GM19238 (cell line): ENCODE data around the gene C10orf90.
"Not testable (repeated sequence)": the region's sequence is repeated elsewhere in the genome, so short reads cannot be mapped to it uniquely, and the experiment has no call there.

Experiments used
- DNase-seq: peaks from one replicate; pipeline ENCODE4 v3.0.0; 2011; ENCODE audit warnings: low spot score; ENCODE audit not compliant: insufficient read length

C10orf90 gene

DNA sequence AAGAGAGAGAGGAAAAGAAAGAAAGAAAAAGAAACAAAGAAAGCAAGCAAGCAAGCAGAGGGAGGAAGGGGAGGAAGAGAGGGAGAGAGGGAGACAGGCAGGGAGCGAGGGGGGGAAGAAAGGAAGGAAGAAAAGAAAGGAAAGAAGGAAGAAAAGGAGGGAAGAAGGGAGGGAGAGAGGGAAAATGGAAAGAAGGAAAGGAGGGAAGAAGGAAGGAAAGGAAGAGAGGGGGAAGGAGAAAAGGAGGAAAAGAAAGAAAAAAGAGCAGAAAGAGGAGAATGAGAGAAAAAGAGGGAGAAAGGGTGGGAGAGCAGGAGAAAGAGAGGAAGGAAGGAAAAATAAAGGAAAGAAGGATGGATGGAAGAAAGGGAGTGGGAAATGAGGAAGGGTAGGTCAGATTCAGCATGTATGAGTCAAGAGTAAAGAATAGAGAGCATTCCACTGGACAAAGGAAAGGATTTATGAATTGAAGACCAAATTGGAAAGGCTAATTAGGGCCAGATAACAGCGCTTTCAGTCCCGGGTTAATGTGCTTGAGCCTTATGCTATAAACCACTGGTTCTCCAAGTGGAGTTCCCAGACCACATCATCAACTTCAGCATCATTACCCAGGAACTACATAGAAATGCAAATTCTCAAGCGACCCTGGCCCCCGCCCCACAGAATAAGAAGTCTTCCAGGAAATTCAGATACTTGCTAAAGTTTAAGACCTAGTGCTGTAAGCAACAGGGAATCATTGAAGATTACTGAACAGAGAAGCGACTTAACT, 85.1 kb downstream of the C10orf90 start:
- DNase-seq: no peak

DNA sequence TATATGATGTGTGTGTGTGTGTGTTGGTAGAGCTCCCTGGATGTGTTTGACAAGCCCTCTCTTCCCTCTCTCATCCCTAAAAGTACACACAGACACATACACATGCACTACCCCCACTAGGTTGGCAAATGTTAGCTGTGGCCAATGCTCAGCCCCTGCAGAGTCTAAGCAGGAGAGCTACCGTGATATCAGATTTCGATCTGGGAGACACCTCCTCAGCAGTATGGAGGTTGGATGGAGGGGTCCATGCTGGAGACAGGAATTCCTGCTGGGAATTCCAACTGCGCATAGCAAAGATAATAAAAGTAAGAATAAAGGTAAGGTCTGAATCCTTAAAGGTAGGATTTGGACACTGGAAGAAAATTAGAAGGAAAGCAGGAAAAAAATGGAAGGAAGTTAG, 85.7 kb downstream of the C10orf90 start:
- no peak for DNase-seq

DNA sequence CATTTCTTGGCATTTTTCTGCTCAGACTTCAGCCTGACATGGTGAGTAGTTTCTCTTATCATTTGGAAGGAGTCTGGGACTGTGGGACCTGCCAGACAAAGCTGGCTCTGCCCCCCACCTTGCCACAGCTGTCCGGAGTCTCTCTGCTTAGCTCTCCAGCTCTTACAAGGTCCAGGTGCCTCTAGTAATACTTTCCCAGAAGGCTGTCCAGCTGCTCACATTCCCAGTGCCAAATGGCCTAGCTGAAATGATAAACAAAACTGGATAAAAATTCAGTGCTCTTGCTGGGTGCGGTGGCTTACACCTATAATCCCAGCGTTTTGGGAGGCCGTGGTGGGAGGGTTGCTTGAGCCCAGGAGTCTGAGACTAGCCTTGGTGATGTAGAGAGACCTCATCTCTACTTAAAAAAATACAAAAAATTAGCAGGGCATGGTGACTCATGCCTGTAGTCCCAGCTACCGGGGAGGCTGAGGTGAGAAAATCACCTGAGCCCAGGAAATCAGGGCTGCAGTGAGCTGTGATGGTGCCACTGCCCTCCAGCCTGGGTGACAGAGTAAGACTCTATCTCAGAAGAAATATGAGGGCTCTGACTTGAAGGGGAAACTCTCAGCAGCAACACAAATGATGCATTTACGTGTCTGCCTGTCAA, 86.8 kb downstream of the C10orf90 start:
- DNase-seq: no peak

- DNase-seq: no peak
These were observed 88.8 kb downstream of the C10orf90 start for GRCh38 chr10:126581648-126582046.

- no peak for DNase-seq
These were observed 89.4 kb downstream of the C10orf90 start for GRCh38 chr10:126580873-126581647.

- no peak for DNase-seq
These were observed 94.2 kb downstream of the C10orf90 start for GRCh38 chr10:126576336-126576735.

DNA sequence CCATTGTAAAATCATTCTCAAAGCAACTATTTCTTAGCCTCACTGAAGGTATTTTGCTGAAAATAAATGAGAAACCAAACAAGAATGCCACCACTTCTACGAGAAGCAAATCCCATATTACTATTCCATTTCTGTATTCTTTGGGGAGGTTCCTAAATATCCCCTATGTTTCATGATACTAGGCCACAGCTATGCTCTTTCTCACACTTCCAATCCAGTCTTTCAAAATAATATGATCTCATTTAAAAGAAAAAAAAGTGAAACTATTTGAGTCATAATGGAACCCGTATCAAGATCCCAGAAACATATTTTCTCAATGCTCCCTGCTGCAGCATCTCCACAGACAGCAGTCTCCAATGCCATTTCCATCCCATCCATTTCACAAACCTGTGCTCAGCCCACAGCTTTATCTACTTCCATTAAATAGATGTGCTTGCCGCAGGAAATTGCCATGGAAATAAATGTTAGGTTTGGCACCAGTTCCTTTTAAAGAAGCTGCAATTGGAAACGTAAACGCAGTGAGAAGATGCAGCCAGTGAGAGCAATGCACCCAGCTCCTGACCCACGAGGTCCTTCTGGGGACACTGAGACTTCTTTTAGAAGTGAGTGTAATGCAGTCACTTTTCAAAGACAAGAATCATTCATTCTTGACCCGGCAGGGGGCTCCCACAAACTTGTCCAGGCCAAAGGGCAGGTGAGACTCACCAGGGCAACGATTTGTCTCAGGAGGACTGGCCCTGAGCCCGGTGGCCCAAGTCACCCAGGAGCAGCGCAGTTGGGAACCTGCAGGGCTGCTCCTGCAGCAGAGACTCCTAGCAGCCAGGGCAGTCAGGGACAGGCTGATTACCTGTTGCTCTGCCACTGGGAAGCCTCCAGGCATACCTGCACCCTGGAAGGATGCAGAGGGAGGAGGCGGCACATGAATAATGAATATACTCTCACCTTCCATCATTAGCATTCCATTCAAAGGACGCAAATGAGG, 99.6 kb downstream of the C10orf90 start:
- DNase-seq: no peak

DNA sequence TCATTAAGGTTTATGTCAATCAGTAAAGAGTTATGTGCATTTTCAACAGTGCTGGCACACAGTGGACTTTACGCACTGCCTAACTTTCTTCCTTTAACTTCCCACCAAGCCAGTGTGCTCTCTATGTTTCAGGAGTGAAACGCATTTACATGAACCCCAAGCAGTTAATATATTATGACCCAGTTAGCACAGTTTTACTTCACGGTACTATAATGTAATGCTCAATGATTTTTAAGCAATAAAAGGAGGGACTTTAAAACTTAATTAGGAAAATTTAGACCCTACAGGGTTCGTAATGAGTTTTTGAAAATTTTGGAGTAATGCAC, 100.3 kb downstream of the C10orf90 start:
- DNase-seq: no peak

- DNase-seq: no peak
These were observed 100.8 kb downstream of the C10orf90 start for GRCh38 chr10:126569513-126570244.

DNA sequence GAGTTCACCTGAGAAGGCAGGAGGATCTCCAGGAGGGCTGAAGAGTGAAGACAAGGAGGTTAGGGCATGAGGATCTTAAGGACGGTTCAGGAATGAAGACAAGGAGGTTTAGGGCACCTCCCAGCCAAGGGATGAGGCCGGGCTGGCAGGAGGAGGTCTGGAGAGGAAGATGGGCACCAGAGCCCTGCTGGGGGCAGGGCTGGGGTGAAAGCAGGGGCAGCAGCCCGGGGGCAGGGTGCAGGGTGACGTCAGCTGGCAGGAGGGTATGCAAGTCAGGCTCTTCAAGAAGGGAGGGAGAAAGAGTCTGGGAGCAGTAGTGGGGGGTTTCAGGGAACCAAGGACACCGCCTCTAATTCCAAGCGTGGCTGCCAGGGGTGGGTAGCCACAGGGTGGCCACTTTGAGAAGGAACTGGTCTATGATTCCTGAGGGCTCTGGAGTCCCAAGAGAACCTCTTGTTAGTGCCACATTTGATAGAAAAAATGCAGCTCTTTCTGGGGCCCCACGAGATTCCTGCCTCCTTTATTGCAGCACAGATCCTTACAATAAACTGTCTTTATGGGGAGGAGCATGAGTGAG, 101.6 kb downstream of the C10orf90 start:
- no peak for DNase-seq

- DNase-seq: no peak
These were observed 104.6 kb downstream of the C10orf90 start for GRCh38 chr10:126565871-126566270.

- no peak for DNase-seq
These were observed 105.1 kb downstream of the C10orf90 start for GRCh38 chr10:126565441-126565840.

DNA sequence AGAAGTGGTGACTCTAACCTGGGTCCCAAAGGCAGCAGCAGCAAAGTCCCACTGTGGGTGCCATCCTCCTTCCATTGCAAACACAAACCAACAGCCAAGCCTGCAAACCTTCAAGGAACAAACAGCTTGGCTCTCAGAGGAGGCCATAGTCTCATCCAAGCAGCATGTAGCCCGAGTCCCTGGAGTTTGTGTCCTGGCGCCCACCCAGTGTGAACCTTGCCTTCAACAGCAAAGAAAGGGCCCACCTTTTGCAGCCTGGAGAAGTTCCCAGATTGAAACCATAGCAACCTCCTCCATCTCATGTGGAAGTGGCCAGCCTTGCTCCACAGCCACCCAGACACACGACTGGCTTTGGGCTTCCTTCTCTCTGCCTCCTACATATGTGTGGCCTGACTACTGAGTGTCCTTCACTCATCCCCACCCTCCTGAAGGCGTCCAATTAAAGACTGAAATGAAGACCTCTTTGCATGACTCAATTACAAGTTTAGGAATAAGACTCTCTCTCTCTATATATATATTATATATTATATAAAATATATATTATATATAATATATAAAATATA, 106.1 kb downstream of the C10orf90 start:
- DNase-seq: no peak

- no peak for DNase-seq
These were observed 107.1 kb downstream of the C10orf90 start for GRCh38 chr10:126563361-126563760.

DNA sequence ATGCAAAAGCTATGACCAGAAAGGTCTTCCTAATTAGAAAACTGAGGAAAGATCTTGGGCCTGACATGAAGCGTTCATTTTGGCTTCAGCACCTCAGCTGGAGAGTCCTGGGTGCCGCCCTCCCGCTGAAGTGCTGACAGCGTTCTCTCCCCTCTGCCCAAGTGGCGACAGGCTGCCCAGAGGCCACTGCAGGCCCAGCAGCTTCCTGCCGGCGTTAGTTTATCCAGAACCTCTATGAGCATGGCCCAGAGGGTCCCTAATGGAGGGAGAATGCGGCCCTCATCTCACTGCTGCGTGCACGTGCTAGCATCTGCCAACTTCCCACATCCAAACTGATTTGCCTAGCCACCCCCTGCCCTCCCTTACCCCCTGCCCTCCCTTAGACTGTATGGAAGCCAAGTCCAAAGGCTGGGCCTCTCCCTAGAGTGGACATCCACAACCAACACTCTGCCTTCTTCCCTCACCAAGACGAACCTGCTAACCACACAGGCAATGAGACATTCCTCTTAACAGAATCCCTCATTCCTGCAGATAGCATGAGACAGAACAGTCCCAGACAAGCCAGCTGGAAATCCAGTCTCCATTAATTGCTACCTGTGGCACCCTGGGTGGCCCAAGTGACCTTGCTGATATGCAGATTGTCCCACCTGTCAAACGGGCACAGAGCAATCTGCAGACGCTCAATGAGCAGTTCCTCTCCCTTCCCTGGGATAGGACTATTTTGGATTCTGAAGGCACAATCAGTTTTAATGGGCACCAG, 108.4 kb downstream of the C10orf90 start:
- no peak for DNase-seq

DNA sequence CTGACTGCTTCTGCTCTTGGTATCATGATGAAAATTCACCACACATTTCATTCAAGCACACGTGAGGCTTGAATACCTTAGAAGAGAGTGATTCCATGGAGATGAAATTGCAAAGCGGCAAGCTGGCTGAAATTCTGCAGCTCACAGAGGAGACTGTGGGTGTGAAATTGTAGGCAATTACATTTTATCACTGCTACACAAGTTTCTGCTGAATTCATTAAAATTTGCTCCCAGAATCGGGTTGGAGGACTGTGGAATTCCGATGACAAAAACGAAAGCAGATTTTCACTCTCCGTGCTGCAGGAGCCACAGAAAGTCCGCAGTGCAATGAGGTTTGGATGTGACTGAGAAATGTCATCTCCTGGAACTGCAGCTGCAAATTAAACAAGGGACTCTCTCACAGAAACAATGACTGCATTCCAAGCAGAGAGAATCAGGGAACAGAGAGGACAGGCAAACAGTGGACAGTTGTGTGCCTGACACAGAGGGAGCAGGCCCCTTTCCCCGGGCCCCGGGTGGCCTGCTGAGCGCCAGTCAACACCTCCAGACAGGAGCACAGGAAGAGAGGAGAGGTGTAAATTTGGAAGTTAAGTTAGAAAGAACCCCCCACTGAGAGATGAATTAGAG, 109.1 kb downstream of the C10orf90 start:
- no peak for DNase-seq

DNA sequence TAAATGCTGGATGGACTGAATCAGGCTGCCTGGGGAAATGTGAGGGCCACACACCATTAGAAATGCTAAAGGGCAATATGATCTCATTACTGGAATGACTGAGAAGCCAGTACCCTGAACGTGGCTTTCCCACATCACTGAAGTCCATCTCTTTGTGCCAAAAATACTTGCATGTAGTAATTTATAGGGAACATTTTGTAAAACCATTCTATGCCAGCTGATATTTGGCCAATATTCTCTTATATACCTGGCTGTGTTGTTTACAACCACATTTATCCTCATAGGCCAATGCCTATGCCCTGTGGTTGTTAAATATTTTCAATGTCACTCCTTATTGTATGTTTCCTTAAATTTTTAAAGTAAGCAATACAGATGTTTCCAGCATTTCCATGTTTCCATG, 111.6 kb downstream of the C10orf90 start:
- DNase-seq: no peak

GRCh38 chr10:126551202-126551601, 119.3 kb downstream of the C10orf90 start:
- DNase-seq: no peak

DNA sequence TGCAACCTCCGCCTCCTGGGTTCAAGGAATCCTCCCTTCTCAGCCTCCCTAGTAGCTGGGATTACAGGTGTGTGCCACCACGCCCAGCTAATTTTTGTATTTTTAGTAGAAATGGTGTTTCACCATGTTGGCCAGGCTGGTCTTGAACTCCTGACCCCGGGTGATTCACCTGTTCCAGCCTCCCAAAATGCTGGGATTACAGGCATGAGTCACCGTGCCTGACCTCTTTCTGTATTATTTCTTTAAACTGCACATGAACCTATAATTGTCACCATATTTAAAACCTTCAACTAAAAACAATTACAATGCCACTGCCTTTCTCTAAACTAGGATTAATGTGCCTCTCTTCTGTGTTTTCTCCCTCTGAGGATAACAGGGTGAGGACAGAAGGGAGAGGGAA, 119.9 kb downstream of the C10orf90 start:
- DNase-seq: not testable (repeated sequence)
